Endothelial cell (in vitro differentiated cells): ENCODE results near the gene NNMT. TPM values are rescaled to one million over a fixed set of nuclear protein-coding genes. Genes with fewer than 3 reads are reported as not detected.

Source experiments
- DNase-seq: peaks from one replicate; pipeline ENCODE4 v3.0.0; 2021; ENCODE audit warnings: low spot score
- H3K27ac Mint-ChIP-seq: one replicate; pipeline ENCODE4 v1.8.0; 2021; ENCODE audit warnings: mixed read lengths, inconsistent platforms; ENCODE audit not compliant: unreplicated experiment
- H3K27me3 Mint-ChIP-seq: one replicate; pipeline ENCODE4 v1.8.0; 2021; ENCODE audit warnings: mild to moderate bottlenecking, moderate library complexity, mixed read lengths, inconsistent platforms; ENCODE audit not compliant: unreplicated experiment
- H3K36me3 Mint-ChIP-seq: one replicate; pipeline ENCODE4 v1.8.0; 2021; ENCODE audit warnings: mild to moderate bottlenecking, low read depth, mixed read lengths, inconsistent platforms; ENCODE audit not compliant: unreplicated experiment
- H3K4me1 Mint-ChIP-seq: one replicate; pipeline ENCODE4 v1.8.0; 2021; ENCODE audit warnings: mild to moderate bottlenecking, mixed read lengths, inconsistent platforms; ENCODE audit not compliant: unreplicated experiment
- H3K4me3 Mint-ChIP-seq: one replicate; pipeline ENCODE4 v1.8.0; 2021; ENCODE audit warnings: mild to moderate bottlenecking, mixed read lengths, inconsistent platforms; ENCODE audit not compliant: unreplicated experiment
- H3K9me3 Mint-ChIP-seq: one replicate; pipeline ENCODE4 v1.8.0; 2021; ENCODE audit warnings: mixed read lengths, inconsistent platforms; ENCODE audit not compliant: unreplicated experiment
- CTCF ChIP-seq: fragments of 200-600 bp; sonication (generic); IDR thresholded peaks from one replicate; pipeline ENCODE4 v1.5.0; 2021; ENCODE audit warnings: antibody characterized with exemption; ENCODE audit not compliant: unreplicated experiment
- total RNA-seq: library from RNA; stranded (reverse); fragmentation: NEBNext Ultra II Directional; extraction: Animal tissue kit (Norgen Biotek cat#: 25700); gene quantifications from one replicate; pipeline ENCODE4 v1.2.1, GENCODE V29; 2021; ENCODE audit not compliant: unreplicated experiment

The NNMT gene
- total RNA-seq, 1 donor from 2014 or later, result not detected

GRCh38 chr11:114283422-114283821 is 12.8 kb upstream of the NNMT start:
- no peak for DNase-seq
- H3K4me1 Mint-ChIP-seq, result no peaks in the 10 kb centered on the region
- no peak overlapping the region for H3K27ac Mint-ChIP-seq
- no peaks in the 10 kb centered on the region for H3K9me3 Mint-ChIP-seq
- TF ChIP-seq CTCF, result no peak
- H3K36me3 Mint-ChIP-seq, result no peaks in the 10 kb centered on the region
- peaks cover 2% of the 10 kb centered on the region for H3K27me3 Mint-ChIP-seq
- no peak overlapping the region for H3K4me3 Mint-ChIP-seq

- H3K9me3 Mint-ChIP-seq, result no peaks in the 10 kb centered on the region
- peaks cover 2% of the 10 kb centered on the region for H3K27me3 Mint-ChIP-seq
- DNase-seq, result no peak
- H3K4me1 Mint-ChIP-seq, result no peaks in the 10 kb centered on the region
- TF ChIP-seq CTCF, result no peak
- H3K36me3 Mint-ChIP-seq, result no peaks in the 10 kb centered on the region
- H3K27ac Mint-ChIP-seq, result no peak overlapping the region
- H3K4me3 Mint-ChIP-seq, result no peak overlapping the region
Observed at GRCh38 chr11:114284021-114284420, 12.2 kb upstream of the NNMT start.

- Mint-ChIP-seq H3K9me3 (no peaks in the 10 kb centered on the region), H3K4me1 (no peaks in the 10 kb centered on the region), H3K4me3 (no peak overlapping the region), H3K36me3 (no peaks in the 10 kb centered on the region), H3K27me3 (peaks cover 2% of the 10 kb centered on the region), H3K27ac (no peak overlapping the region)
- no peak for DNase-seq
- TF ChIP-seq CTCF, result no peak
Observed at GRCh38 chr11:114284914-114285313, 11.3 kb upstream of the NNMT start.

GRCh38 chr11:114285599-114285998 is 10.6 kb upstream of the NNMT start:
- Mint-ChIP-seq H3K4me1 (no peaks in the 10 kb centered on the region), H3K4me3 (no peak overlapping the region), H3K27me3 (peaks cover 2% of the 10 kb centered on the region), H3K36me3 (no peaks in the 10 kb centered on the region), H3K27ac (no peak overlapping the region), H3K9me3 (no peaks in the 10 kb centered on the region)
- no peak for TF ChIP-seq CTCF
- DNase-seq, result no peak

GRCh38 chr11:114286229-114286628 is 10.0 kb upstream of the NNMT start:
- no peak for DNase-seq
- H3K36me3 Mint-ChIP-seq, result no peaks in the 10 kb centered on the region
- TF ChIP-seq CTCF, result no peak
- no peak overlapping the region for H3K27ac Mint-ChIP-seq
- H3K27me3 Mint-ChIP-seq, result peaks cover under 1% of the 10 kb centered on the region
- peaks cover 1% of the 10 kb centered on the region for H3K4me1 Mint-ChIP-seq
- H3K9me3 Mint-ChIP-seq, result no peaks in the 10 kb centered on the region
- H3K4me3 Mint-ChIP-seq, result no peak overlapping the region
